ENCODE measurements around the gene GTSE1.

GTSE1 gene

DNA sequence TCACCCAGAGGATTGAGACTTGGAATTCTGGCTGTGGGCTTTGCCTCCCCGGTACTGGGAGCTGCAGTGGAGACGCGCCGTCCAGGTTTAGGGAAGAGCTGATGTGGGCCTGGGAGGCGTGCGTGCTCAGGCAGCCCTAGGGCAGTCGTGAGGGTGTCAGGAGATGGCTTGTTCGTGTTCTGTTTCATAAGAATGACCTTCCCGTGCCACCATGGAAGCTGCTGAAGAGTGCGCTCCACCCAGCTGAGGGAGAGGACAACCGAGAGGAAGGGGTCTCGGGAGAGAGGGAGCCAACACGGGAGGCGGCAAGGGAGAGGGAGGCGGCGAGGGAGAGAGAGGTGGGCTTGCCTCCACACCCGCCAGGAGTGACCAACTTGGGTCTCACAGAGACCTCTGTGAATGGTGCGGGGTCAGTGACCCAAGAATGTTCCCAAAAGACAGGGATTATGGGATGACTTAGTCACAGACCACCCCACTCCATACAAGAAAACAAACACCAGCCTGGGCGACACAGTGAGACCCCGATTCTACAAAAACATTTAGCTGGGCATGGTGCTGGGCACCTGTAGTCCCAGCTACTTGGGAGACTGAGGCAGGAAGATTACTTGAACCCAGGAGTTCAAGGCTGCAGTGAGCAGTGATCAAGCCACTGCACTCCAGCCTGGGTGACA is 24.2 kb downstream of the GTSE1 start:
- no peak for ATAC-seq (ENCODE audit: low read depth)
- H3K36me3 ChIP-seq (ENCODE audit: low read depth) = peaks cover 66% of the 10 kb centered on the region

DNA sequence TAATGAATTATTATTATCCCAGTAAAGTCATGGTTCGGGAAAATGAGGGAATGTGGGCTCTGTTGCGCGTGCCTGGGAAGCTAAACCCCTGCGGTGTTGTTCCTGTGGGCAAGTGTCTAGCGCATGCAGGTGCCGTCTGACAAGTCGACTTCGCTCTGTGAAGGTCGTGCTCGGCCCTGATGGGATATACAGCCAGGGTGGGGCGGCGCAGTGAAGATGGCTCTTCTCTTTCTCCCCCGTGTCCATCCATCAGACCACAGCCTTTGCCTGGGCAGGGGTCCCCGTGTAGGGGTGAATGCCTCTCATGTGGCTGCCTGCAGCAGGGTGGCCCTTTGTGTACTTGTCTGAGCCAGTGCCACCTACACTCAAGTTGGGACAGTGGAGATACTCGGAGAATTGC is 26.0 kb downstream of the GTSE1 start:
- DNase-seq (ENCODE audit: low spot score) (no peak), ATAC-seq (ENCODE audit: low read depth) (no peak)
- Histone ChIP-seq H3K27ac (ENCODE audit: poor library complexity, severe bottlenecking) (no peak overlapping the region), H3K4me3 (ENCODE audit: severe bottlenecking) (no peak overlapping the region), H3K36me3 (ENCODE audit: low read depth) (peaks cover 66% of the 10 kb centered on the region), H3K27me3 (ENCODE audit: insufficient read depth, poor library complexity, severe bottlenecking) (no peaks in the 10 kb centered on the region), H3K9me3 (ENCODE audit: severe bottlenecking) (no peaks in the 10 kb centered on the region), H3K4me1 (ENCODE audit: insufficient read depth, poor library complexity, severe bottlenecking) (no peaks in the 10 kb centered on the region)
- TF ChIP-seq, protein P1, sequence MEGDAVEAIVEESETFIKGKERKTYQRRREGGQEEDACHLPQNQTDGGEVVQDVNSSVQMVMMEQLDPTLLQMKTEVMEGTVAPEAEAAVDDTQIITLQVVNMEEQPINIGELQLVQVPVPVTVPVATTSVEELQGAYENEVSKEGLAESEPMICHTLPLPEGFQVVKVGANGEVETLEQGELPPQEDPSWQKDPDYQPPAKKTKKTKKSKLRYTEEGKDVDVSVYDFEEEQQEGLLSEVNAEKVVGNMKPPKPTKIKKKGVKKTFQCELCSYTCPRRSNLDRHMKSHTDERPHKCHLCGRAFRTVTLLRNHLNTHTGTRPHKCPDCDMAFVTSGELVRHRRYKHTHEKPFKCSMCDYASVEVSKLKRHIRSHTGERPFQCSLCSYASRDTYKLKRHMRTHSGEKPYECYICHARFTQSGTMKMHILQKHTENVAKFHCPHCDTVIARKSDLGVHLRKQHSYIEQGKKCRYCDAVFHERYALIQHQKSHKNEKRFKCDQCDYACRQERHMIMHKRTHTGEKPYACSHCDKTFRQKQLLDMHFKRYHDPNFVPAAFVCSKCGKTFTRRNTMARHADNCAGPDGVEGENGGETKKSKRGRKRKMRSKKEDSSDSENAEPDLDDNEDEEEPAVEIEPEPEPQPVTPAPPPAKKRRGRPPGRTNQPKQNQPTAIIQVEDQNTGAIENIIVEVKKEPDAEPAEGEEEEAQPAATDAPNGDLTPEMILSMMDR (IDR thresholded peaks at IDR 0.05; ENCODE audit: poor library complexity, severe bottlenecking) = no peak

More for the DNA sequence above, 24.2 kb downstream of the GTSE1 start:
- Histone ChIP-seq H3K4me1 (ENCODE audit: insufficient read depth, poor library complexity, severe bottlenecking) (no peaks in the 10 kb centered on the region), H3K9me3 (ENCODE audit: severe bottlenecking) (no peaks in the 10 kb centered on the region), H3K27me3 (ENCODE audit: insufficient read depth, poor library complexity, severe bottlenecking) (no peaks in the 10 kb centered on the region), H3K4me3 (ENCODE audit: severe bottlenecking) (no peak overlapping the region), H3K27ac (ENCODE audit: poor library complexity, severe bottlenecking) (no peak overlapping the region)
- TF ChIP-seq, protein P1 (IDR thresholded peaks at IDR 0.05; ENCODE audit: poor library complexity, severe bottlenecking) = no peak
- no peak for DNase-seq (ENCODE audit: low spot score)

DNA sequence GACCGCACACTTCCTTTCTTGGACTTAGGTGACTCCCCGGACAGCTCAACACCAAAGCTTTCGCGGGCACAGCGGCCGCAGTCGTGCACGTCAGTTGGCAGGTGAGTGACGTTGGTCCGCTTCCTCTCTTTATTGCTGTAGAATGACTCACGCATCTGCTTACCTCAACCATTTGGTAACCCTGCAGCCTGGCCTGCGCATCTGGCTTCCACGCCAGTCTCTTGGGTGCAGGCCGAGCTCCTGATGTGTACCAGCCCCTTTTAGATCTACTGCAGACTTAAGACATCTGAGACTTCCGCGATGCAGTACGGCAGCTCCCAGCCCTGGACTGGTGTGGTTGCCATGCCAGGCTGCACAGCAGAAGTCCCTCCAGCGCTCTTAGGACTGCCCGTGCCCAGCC is 26.5 kb downstream of the GTSE1 start:
- H3K9me3 ChIP-seq (ENCODE audit: severe bottlenecking) = no peaks in the 10 kb centered on the region
- H3K27me3 ChIP-seq (ENCODE audit: insufficient read depth, poor library complexity, severe bottlenecking) = no peaks in the 10 kb centered on the region
- peaks cover 66% of the 10 kb centered on the region for H3K36me3 ChIP-seq (ENCODE audit: low read depth)
- ATAC-seq (ENCODE audit: low read depth) (no peak), DNase-seq (ENCODE audit: low spot score) (no peak)
- no peak overlapping the region for H3K4me3 ChIP-seq (ENCODE audit: severe bottlenecking)
- no peak overlapping the region for H3K27ac ChIP-seq (ENCODE audit: poor library complexity, severe bottlenecking)
- TF ChIP-seq, protein P1 (IDR thresholded peaks at IDR 0.05; ENCODE audit: poor library complexity, severe bottlenecking) = no peak
- H3K4me1 ChIP-seq (ENCODE audit: insufficient read depth, poor library complexity, severe bottlenecking) = no peaks in the 10 kb centered on the region

DNA sequence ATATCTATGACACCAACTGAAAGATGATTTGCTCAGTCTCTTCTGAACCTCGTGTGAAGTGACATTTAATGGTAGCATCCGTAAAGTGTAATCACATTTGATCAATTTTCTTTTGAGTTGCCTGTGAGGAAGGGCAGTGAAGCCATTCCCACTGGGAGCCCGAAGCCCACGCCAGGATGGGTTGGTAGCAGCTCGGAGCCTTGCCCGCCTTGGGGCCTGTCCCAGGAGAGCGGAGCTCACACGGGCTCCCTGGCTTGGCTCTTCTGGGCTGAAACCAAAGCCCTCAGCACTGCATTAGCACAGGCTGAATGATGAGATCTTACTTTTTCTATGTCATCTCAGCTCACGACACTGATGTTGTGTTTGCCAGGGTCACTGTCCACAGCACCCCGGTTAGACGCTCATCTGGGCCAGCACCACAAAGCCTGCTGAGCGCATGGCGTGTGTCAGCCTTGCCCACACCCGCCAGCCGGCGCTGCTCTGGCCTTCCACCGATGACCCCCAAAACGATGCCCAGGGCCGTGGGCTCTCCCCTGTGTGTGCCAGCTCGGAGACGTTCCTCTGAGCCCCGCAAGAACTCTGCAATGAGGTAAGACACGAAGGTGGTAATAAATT is 29.5 kb downstream of the GTSE1 start:
- Histone ChIP-seq H3K27me3 (ENCODE audit: insufficient read depth, poor library complexity, severe bottlenecking) (no peaks in the 10 kb centered on the region), H3K27ac (ENCODE audit: poor library complexity, severe bottlenecking) (no peak overlapping the region), H3K36me3 (ENCODE audit: low read depth) (peaks cover 74% of the 10 kb centered on the region), H3K4me3 (ENCODE audit: severe bottlenecking) (no peak overlapping the region), H3K4me1 (ENCODE audit: insufficient read depth, poor library complexity, severe bottlenecking) (no peaks in the 10 kb centered on the region), H3K9me3 (ENCODE audit: severe bottlenecking) (no peaks in the 10 kb centered on the region)
- ATAC-seq (ENCODE audit: low read depth) = no peak
- TF ChIP-seq, protein P1 (IDR thresholded peaks at IDR 0.05; ENCODE audit: poor library complexity, severe bottlenecking) = no peak
- peak; percentile 27 for DNase-seq (ENCODE audit: low spot score)

Measured in RWPE2 (cell line).